H1 (cell line): ENCODE data around the gene MAP2K5. TPM values are rescaled to one million over a fixed set of nuclear protein-coding genes. Genes with fewer than 3 reads are reported as not detected.
A peak's percentile ranks its signal among the peaks of the same experiment; 100 is the strongest.

Experiments
- CTCF ChIA-PET: fragments of 300-600 bp; sonication (Branson Sonifier 250); formaldehyde crosslinking; loops from one replicate; lab custom pipeline; 2021; ENCODE audit not compliant: partially characterized antibody; lab: Charles Lee
- POLR2A ChIA-PET: fragments of 300-600 bp; sonication (Branson Sonifier 250); formaldehyde crosslinking; loops from one replicate; lab custom pipeline; 2021; ENCODE audit warnings: inconsistent platforms; ENCODE audit not compliant: partially characterized antibody; lab: Charles Lee
- DNase-seq, 2 experiments: peaks; one replicate each; pipeline versions ENCODE4 v3.0.0 to v3.0.0-alpha.2; 2010 to 2022; ENCODE audit warnings: low spot score in 2 of 2, low read depth in 1 of 2, mixed read lengths in 1 of 2
- FAIRE-seq: peaks from 2 replicates; lab custom pipeline; 2011; peaks lifted over from hg19 to GRCh38; lab: Jason Lieb, UNC
- H2AFZ ChIP-seq: 2 replicates; pipeline ENCODE4 v1.8.1; 2012; ENCODE audit warnings: low read length, inconsistent platforms
- H2AK5ac ChIP-seq: 2 replicates; pipeline ENCODE4 v1.6.1; 2013; ENCODE audit warnings: low read depth, low read length
- H2BK120ac ChIP-seq: replicated peaks from 2 replicates; pipeline ENCODE3; 2013; ENCODE audit warnings: low read depth, low read length, inconsistent platforms
- H2BK12ac ChIP-seq: 2 replicates; pipeline ENCODE4 v1.6.1; 2013; ENCODE audit warnings: low read depth, low read length
- H2BK15ac ChIP-seq: 2 replicates; pipeline ENCODE4 v1.6.1; 2013; ENCODE audit warnings: low read length
- H2BK20ac ChIP-seq: 2 replicates; pipeline ENCODE4 v1.6.1; 2013; ENCODE audit warnings: low read length
- H2BK5ac ChIP-seq: 2 replicates; pipeline ENCODE4 v1.6.1; 2013; ENCODE audit warnings: low read depth, low read length
- H3K14ac ChIP-seq: 2 replicates; pipeline ENCODE4 v1.6.1; 2013; ENCODE audit warnings: inconsistent platforms; ENCODE audit not compliant: insufficient read length
- H3K18ac ChIP-seq: 2 replicates; pipeline ENCODE4 v1.6.1; 2013; ENCODE audit warnings: low read length; ENCODE audit errors: extremely low read depth
- H3K23ac ChIP-seq: 2 replicates; pipeline ENCODE4 v1.6.1; 2013; ENCODE audit warnings: inconsistent platforms; ENCODE audit not compliant: insufficient read length
- H3K23me2 ChIP-seq: 2 replicates; pipeline ENCODE4 v1.6.1; 2013; ENCODE audit warnings: low read depth, low read length
- H3K27ac ChIP-seq: 2 replicates; pipeline ENCODE4 v1.6.1; 2011; ENCODE audit warnings: low read depth, low read length, inconsistent platforms
- H3K27me3 ChIP-seq, 4 experiments: replicated peaks in 1 of 4; 1 replicate in 1 of 4; 2 replicates in 3 of 4; pipeline versions ENCODE4 v1.6.1 to v1.8.1; 2011 to 2013; ENCODE audit warnings: low read length in 3 of 4, mild to moderate bottlenecking in 3 of 4, inconsistent platforms in 2 of 4, mixed read lengths in 2 of 4, moderate library complexity in 1 of 4; ENCODE audit not compliant: control insufficient read depth in 3 of 4, insufficient read depth in 3 of 4; ENCODE audit errors: extremely low read depth in 1 of 4
- H3K36me3 ChIP-seq, 4 experiments: 2 replicates each; pipeline versions ENCODE4 v1.6.1 to v1.8.1; 2011 to 2013; ENCODE audit warnings: mild to moderate bottlenecking in 4 of 4, low read length in 3 of 4, moderate library complexity in 2 of 4, control low read depth in 1 of 4, inconsistent platforms in 1 of 4; ENCODE audit not compliant: insufficient read depth in 4 of 4, control insufficient read depth in 2 of 4
- H3K4ac ChIP-seq: replicated peaks from 2 replicates; pipeline ENCODE3; 2013; ENCODE audit warnings: low read length, low read depth, mixed read lengths, inconsistent platforms; ENCODE audit not compliant: insufficient read length
- H3K4me1 ChIP-seq, 4 experiments: replicated peaks in 1 of 4; 1 replicate in 1 of 4; 2 replicates in 3 of 4; pipeline versions ENCODE4 v1.6.1 to v1.8.1; 2011 to 2013; ENCODE audit warnings: low read length in 3 of 4, inconsistent platforms in 2 of 4, mixed read lengths in 1 of 4; ENCODE audit not compliant: insufficient read depth in 4 of 4, control insufficient read depth in 3 of 4
- H3K4me2 ChIP-seq, 2 experiments: 2 replicates each; pipeline versions ENCODE4 v1.6.1 to v1.8.1; 2011 to 2013; ENCODE audit warnings: low read depth in 2 of 2, low read length in 2 of 2, control low read depth in 1 of 2, inconsistent platforms in 1 of 2, mild to moderate bottlenecking in 1 of 2; ENCODE audit not compliant: insufficient read depth in 1 of 2
- H3K4me3 ChIP-seq, 4 experiments: fragments of 200-600, 300-600 bp in 1 of 4; sonication (generic), shearing (Covaris generic), sonication (Bioruptor Twin) in 1 of 4; 2 replicates each; pipeline versions ENCODE4 v1.5.1 to v1.8.1; 2011 to 2016; ENCODE audit warnings: low read length in 4 of 4, low read depth in 3 of 4, control low read depth in 2 of 4, inconsistent platforms in 2 of 4, mild to moderate bottlenecking in 2 of 4, mixed read lengths in 1 of 4, moderate library complexity in 1 of 4; ENCODE audit not compliant: insufficient read depth in 2 of 4; ENCODE audit errors: extremely low read depth in 1 of 4
- H3K56ac ChIP-seq: replicated peaks from 2 replicates; pipeline ENCODE3; 2013; ENCODE audit warnings: low read depth, mild to moderate bottlenecking, mixed read lengths, low read length, inconsistent platforms; ENCODE audit not compliant: insufficient read length
- H3K79me1 ChIP-seq: 2 replicates; pipeline ENCODE4 v1.6.1; 2013; ENCODE audit warnings: low read depth, low read length, control low read depth
- H3K79me2 ChIP-seq, 2 experiments: 2 replicates each; pipeline versions ENCODE4 v1.6.1 to v1.8.1; 2012 to 2013; ENCODE audit warnings: low read length in 2 of 2, mild to moderate bottlenecking in 2 of 2, inconsistent platforms in 1 of 2; ENCODE audit not compliant: insufficient read depth in 2 of 2, control insufficient read depth in 1 of 2
- H3K9ac ChIP-seq, 4 experiments: replicated peaks in 1 of 4; 1 replicate in 1 of 4; 2 replicates in 3 of 4; pipeline versions ENCODE4 v1.6.1 to v1.8.1; 2011 to 2013; ENCODE audit warnings: low read depth in 3 of 4, low read length in 3 of 4, control low read depth in 2 of 4, mild to moderate bottlenecking in 2 of 4, moderate library complexity in 2 of 4, inconsistent platforms in 1 of 4; ENCODE audit errors: extremely low read depth in 1 of 4
- H3K9me3 ChIP-seq, 2 experiments: 2 replicates each; pipeline versions ENCODE4 v1.6.1 to v1.8.1; 2012 to 2013; ENCODE audit warnings: mild to moderate bottlenecking in 2 of 2, moderate library complexity in 2 of 2, control low read depth in 1 of 2, inconsistent platforms in 1 of 2, low read depth in 1 of 2, low read length in 1 of 2, mixed read lengths in 1 of 2; ENCODE audit not compliant: insufficient read depth in 2 of 2
- H4K20me1 ChIP-seq, 2 experiments: replicated peaks in 1 of 2; 2 replicates each; pipeline versions ENCODE3 to v1.8.1; 2011 to 2013; ENCODE audit warnings: inconsistent platforms in 2 of 2, low read length in 2 of 2, mild to moderate bottlenecking in 1 of 2; ENCODE audit not compliant: insufficient read depth in 2 of 2, control insufficient read depth in 1 of 2
- H4K5ac ChIP-seq: 2 replicates; pipeline ENCODE4 v1.6.1; 2013; ENCODE audit warnings: low read length, low read depth, mixed read lengths, inconsistent platforms; ENCODE audit not compliant: insufficient read length
- H4K8ac ChIP-seq: 2 replicates; pipeline ENCODE4 v1.8.0; 2013; ENCODE audit warnings: mild to moderate bottlenecking, moderate library complexity, low read length, inconsistent platforms; ENCODE audit not compliant: insufficient read depth; ENCODE audit errors: extremely low read depth
- H4K91ac ChIP-seq: replicated peaks from 2 replicates; pipeline ENCODE3; 2013; ENCODE audit warnings: low read length, mixed read lengths, inconsistent platforms; ENCODE audit not compliant: insufficient read length
- CBX5 ChIP-seq: fragments of 300-800, 300-1000 bp; sonication (generic); IDR thresholded peaks from 2 replicates; pipeline ENCODE4 v1.7.1; 2016; ENCODE audit warnings: antibody characterized with exemption, low read length, low read depth
- NANOG ChIP-seq: IDR thresholded peaks from 2 replicates; pipeline ENCODE4 v1.6.1; 2011; ENCODE audit warnings: low read length, low read depth, mild to moderate bottlenecking, inconsistent platforms; ENCODE audit not compliant: insufficient read depth, poor library complexity, severe bottlenecking
- SAP30 ChIP-seq: fragments of 300-600 bp; sonication (generic); IDR thresholded peaks from 2 replicates; pipeline ENCODE4 v1.7.1; 2012; ENCODE audit warnings: low read length, moderate library complexity, mild to moderate bottlenecking, inconsistent platforms; ENCODE audit not compliant: insufficient read depth, insufficient replicate concordance
- TBP ChIP-seq: IDR thresholded peaks from 2 replicates; pipeline ENCODE4 v1.6.1; 2011; ENCODE audit warnings: low read depth, low read length, improper control_type of control experiment
- YY1 ChIP-seq: IDR thresholded peaks from 2 replicates; pipeline ENCODE4 v1.6.1; 2011; ENCODE audit warnings: low read depth, mild to moderate bottlenecking, low read length
- ZNF274 ChIP-seq: IDR thresholded peaks from 2 replicates; pipeline ENCODE4 v1.7.0; 2012; ENCODE audit warnings: low read length, borderline replicate concordance; ENCODE audit errors: extremely low read depth
- WGBS, 2 experiments: shearing (Covaris generic) in 1 of 2; methylation state at CpG; one replicate each; pipeline versions ENCODE4 v1.1.6 to v1.1.7; 2013 to 2015; ENCODE audit warnings: low lambda C conversion rate in 2 of 2, mixed read lengths in 2 of 2, inconsistent platforms in 1 of 2, low coverage in 1 of 2, missing lambda C conversion rate in 1 of 2; ENCODE audit not compliant: insufficient replicate concordance in 2 of 2, insufficient coverage in 1 of 2, insufficient read length in 1 of 2; ENCODE audit errors: extremely low coverage in 1 of 2, missing lambda C conversion rate in 1 of 2; 5-methylcytosine and 5-hydroxymethylcytosine counted together
- polyA plus RNA-seq, 7 experiments: library from polyadenylated mRNA; depleted of rRNA in 3 of 7; stranded (reverse) in 5 of 7; unstranded in 2 of 7; fragments of >200 nt in 5 of 7; fragments of 200-250 nt in 2 of 7; gene quantifications; 1 replicate in 5 of 7; 2 replicates in 1 of 7; 4 replicates in 1 of 7; pipeline versions ENCODE4 v1.2.1 to v1.2.3, GENCODE V29; 2011 to 2013; ENCODE audit warnings: missing spikeins in 2 of 7, mixed read lengths in 2 of 7
- total RNA-seq: library from RNA; stranded (reverse); fragmentation: NEBNext Ultra II Directional; extraction: Animal tissue kit (Norgen Biotek cat#: 25700); gene quantifications from 2 replicates; pipeline ENCODE4 v1.2.1, GENCODE V29; 2021
- TF ChIP-seq, protein P1 (sequence below): IDR thresholded peaks from 2 replicates; pipeline ENCODE4 v1.6.1; 2011; ENCODE audit warnings: low read depth, mild to moderate bottlenecking, low read length; ENCODE audit not compliant: insufficient read depth

The MAP2K5 gene
- total and polyA plus RNA-seq, 2 of the 8 experiments (the other 6 are each of a cell fraction or from before 2014, with no cell fraction given), result 4.4 to 15.8 TPM

DNA sequence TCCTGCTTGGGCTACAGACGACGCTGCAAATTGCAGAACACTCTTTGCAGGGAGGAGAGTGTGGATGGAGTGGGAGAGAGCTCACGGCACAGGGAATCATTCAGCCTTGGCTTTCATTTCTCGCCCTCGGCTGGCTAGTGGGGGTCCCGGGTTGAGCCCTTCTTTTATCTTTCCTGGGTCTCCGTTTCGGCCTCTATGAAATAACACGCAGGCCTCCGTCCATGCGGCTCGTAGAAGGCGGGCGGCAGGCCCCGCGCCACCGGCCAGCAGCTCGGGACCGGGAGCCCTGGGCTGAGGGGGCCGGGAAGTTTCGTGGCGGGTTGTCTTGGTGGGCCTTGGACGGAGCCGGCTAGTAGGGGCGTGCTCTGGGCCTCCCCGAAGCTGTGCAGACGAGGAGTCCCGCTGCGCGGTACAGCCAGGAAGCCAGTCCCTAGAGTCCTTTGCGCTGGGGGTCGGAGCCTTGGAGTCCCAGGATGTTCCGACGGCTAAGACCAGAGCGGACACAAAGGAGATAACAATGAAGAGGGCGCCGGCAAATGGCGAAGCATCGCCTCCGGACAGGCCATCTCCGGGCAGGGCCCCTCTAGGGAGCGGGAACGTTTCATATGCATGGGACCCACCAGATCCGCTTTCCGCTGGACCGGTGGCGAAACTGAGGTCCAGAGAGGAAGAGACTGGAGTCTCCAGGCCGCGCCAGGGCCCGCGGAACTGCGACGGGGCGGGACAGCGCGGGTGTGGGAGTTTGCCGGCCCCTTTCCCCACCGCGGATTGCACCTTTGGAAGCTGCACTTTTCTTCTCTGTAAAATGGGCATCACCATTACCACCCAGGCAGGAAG lies 293.0 kb downstream of the MAP2K5 start:
- 6% methylated on average over 56 of the region's 59 CpGs; no CpG with 5 or more reads in 1 of the 2 experiments for WGBS, 2 experiments
- H3K18ac ChIP-seq, result peak overlapping the region; percentile 26
- no peak overlapping the region for H2BK5ac ChIP-seq
- no peak for TF ChIP-seq ZNF274
- no peak for TF ChIP-seq SAP30
- no peak for TF ChIP-seq YY1
- TF ChIP-seq TBP, result no peak
- no peak for TF ChIP-seq NANOG
- TF ChIP-seq, protein P1, sequence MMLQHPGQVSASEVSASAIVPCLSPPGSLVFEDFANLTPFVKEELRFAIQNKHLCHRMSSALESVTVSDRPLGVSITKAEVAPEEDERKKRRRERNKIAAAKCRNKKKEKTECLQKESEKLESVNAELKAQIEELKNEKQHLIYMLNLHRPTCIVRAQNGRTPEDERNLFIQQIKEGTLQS, result no peak
- TF ChIP-seq CBX5, result no peak

More for the DNA sequence above, 293.0 kb downstream of the MAP2K5 start:
- Histone ChIP-seq H3K79me1 (no peaks in the 10 kb centered on the region), H3K14ac (no peak overlapping the region), H4K5ac (no peak overlapping the region), H3K27ac (no peak overlapping the region), H4K8ac (0 out of 2 replicates have a peak overlapping the region, but pooled peaks have one; percentile 18), H3K36me3 (no peaks in the 10 kb centered on the region), H3K4me3 (peak overlapping the region; percentile 35 to 63 (median 46)), H2BK120ac (no peak overlapping the region), H4K91ac (peak overlapping the region; percentile 20), H3K9ac (no peak overlapping the region), H3K56ac (no peak overlapping the region), H3K23me2 (peaks cover 25% of the 10 kb centered on the region), H2AK5ac (no peak overlapping the region), H2BK12ac (peak overlapping the region; percentile 62; the same call in 1 of the 2 replicates), H2AFZ (peak overlapping the region; percentile 65; the same call in 1 of the 2 replicates), H3K4me1 (peaks cover 13 to 22% (median 18%) of the 10 kb centered on the region in 4 experiments; a peak in 6 of 7 replicates), H3K23ac (no peak overlapping the region), H3K4me2 (peak overlapping the region; percentile 46 to 85), H2BK15ac (no peak overlapping the region; the same call in 1 of the 2 replicates), H4K20me1 (peaks cover 2 to 11% of the 10 kb centered on the region in 2 experiments), H3K27me3 (peaks cover 62 to 85% (median 81%) of the 10 kb centered on the region in 4 experiments), H3K9me3 (no peaks in the 10 kb centered on the region), H2BK20ac (peak overlapping the region; percentile 44; the same call in 1 of the 2 replicates), H3K79me2 (no peaks in the 10 kb centered on the region), H3K4ac (no peak overlapping the region)
- FAIRE-seq, result no peak
- ChIA-PET CTCF (interaction anchor here (0.6 to 3.7 kb wide), 15 partner anchors 8 to 451 kb away, joined by 3 to 12 read pairs (median 5); partner anchors contain the start of genes PIAS1 and SKOR1), POLR2A (interaction anchor here (1.2 to 1.3 kb wide), 2 partner anchors 13 to 15 kb away, joined by 3 to 5 read pairs; no protein-coding TSS in a partner anchor)
- DNase-seq, result peak in 1 of 2 experiments; percentile 79
